Vagina (tissue), 2 donors: Measurements from ENCODE around the gene APOBEC3G.

Source experiments
- POLR2A ChIP-seq, 2 donors: fragments of 450-650 bp; IDR thresholded peaks; one replicate each; pipeline ENCODE4 v1.6.1; 2017; ENCODE audit warnings: antibody characterized with exemption in 2 of 2, mild to moderate bottlenecking in 2 of 2, moderate library complexity in 2 of 2
- POLR2AphosphoS5 ChIP-seq, 2 donors: sonication (generic); formaldehyde crosslinking; IDR thresholded peaks; one replicate each; pipeline ENCODE4 v1.9.0; 2017; ENCODE audit warnings: antibody characterized with exemption in 2 of 2, mild to moderate bottlenecking in 2 of 2, low read depth in 1 of 2; ENCODE audit not compliant: insufficient read depth in 1 of 2
- TF ChIP-seq, protein P1 (sequence below), 3 experiments: fragments of 450-650 bp in 2 of 3; fragments of 200-600 bp in 1 of 3; sonication (generic) in 1 of 3; IDR thresholded peaks; one replicate each; pipeline ENCODE4 v1.5.1; 2017 to 2019; ENCODE audit warnings: antibody characterized with exemption in 3 of 3, mild to moderate bottlenecking in 2 of 3, moderate library complexity in 2 of 3

GRCh38 chr22:39090426-39091064 is 13.5 kb downstream of the APOBEC3G start:
- no peak for TF ChIP-seq POLR2A (IDR thresholded peaks at IDR 0.05)
- TF ChIP-seq, protein P1, sequence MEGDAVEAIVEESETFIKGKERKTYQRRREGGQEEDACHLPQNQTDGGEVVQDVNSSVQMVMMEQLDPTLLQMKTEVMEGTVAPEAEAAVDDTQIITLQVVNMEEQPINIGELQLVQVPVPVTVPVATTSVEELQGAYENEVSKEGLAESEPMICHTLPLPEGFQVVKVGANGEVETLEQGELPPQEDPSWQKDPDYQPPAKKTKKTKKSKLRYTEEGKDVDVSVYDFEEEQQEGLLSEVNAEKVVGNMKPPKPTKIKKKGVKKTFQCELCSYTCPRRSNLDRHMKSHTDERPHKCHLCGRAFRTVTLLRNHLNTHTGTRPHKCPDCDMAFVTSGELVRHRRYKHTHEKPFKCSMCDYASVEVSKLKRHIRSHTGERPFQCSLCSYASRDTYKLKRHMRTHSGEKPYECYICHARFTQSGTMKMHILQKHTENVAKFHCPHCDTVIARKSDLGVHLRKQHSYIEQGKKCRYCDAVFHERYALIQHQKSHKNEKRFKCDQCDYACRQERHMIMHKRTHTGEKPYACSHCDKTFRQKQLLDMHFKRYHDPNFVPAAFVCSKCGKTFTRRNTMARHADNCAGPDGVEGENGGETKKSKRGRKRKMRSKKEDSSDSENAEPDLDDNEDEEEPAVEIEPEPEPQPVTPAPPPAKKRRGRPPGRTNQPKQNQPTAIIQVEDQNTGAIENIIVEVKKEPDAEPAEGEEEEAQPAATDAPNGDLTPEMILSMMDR (IDR thresholded peaks at IDR 0.05) = no peak
- peak in 1 of 2 donors; percentile 68 for TF ChIP-seq POLR2AphosphoS5 (IDR thresholded peaks at IDR 0.05; ENCODE audit: insufficient read depth in 1 of 2, low read depth in 1 of 2)
